ENCODE results near the gene ZBED1.
"Not testable (repeated sequence)": the region's sequence is repeated elsewhere in the genome, so short reads cannot be mapped to it uniquely, and the experiment has no call there.

ZBED1 gene

GRCh38 chrX:2520539-2520938 is 19.8 kb upstream of the ZBED1 start:
- Histone ChIP-seq H4K20me1 (ENCODE audit: low read depth, low read length) (no peaks in the 10 kb centered on the region), H3K4me2 (ENCODE audit: low read depth, low read length, poor library complexity, severe bottlenecking) (no peak overlapping the region), H3K27me3 (ENCODE audit: low read length) (no peaks in the 10 kb centered on the region), H3K9ac (ENCODE audit: low read length) (no peak overlapping the region), H2AFZ (ENCODE audit: low read depth, low read length, severe bottlenecking) (no peak overlapping the region), H3K9me2 (replicated peaks; ENCODE audit: insufficient read depth, low read length) (no peaks in the 10 kb centered on the region), H3K36me3 (ENCODE audit: low read length) (no peaks in the 10 kb centered on the region), H3K9me3 (ENCODE audit: insufficient read depth, low read length) (no peaks in the 10 kb centered on the region), H3K4me3 (ENCODE audit: insufficient read depth, low read length, poor library complexity, severe bottlenecking) (no peak overlapping the region), H3K79me2 (ENCODE audit: insufficient read depth, low read length) (no peaks in the 10 kb centered on the region), H3K27ac (ENCODE audit: low read depth, low read length) (peak overlapping the region; percentile 71), H3F3A (ENCODE audit: insufficient read depth) (peaks cover 19% of the 10 kb centered on the region)
- no peak for TF ChIP-seq CTCF (IDR thresholded peaks at IDR 0.05; ENCODE audit: insufficient read depth, low read length, poor library complexity, severe bottlenecking)
- TF ChIP-seq EZH2phosphoT487 (conservative IDR thresholded peaks at IDR 0.05; ENCODE audit: low read length) = no peak

GRCh38 chrX:2519638-2520037 is 18.9 kb upstream of the ZBED1 start:
- not testable (repeated sequence) for H3K79me2 ChIP-seq (ENCODE audit: insufficient read depth, low read length); H3K9ac ChIP-seq (ENCODE audit: low read length); H3K9me2 ChIP-seq (replicated peaks; ENCODE audit: insufficient read depth, low read length); H3K36me3 ChIP-seq (ENCODE audit: low read length); H3K9me3 ChIP-seq (ENCODE audit: insufficient read depth, low read length); H2AFZ ChIP-seq (ENCODE audit: low read depth, low read length, severe bottlenecking); H3K4me3 ChIP-seq (ENCODE audit: insufficient read depth, low read length, poor library complexity, severe bottlenecking); H3K4me2 ChIP-seq (ENCODE audit: low read depth, low read length, poor library complexity, severe bottlenecking); H4K20me1 ChIP-seq (ENCODE audit: low read depth, low read length); H3K27me3 ChIP-seq (ENCODE audit: low read length); H3K27ac ChIP-seq (ENCODE audit: low read depth, low read length)
- H3F3A ChIP-seq (ENCODE audit: insufficient read depth) = peaks cover 25% of the 10 kb centered on the region

GRCh38 chrX:2517055-2517454 is 16.3 kb upstream of the ZBED1 start:
- Histone ChIP-seq H3K4me2 (ENCODE audit: low read depth, low read length, poor library complexity, severe bottlenecking) (peak overlapping the region; percentile 94), H3K27ac (ENCODE audit: low read depth, low read length) (peak overlapping the region; percentile 96), H3K27me3 (ENCODE audit: low read length) (no peaks in the 10 kb centered on the region), H3K9ac (ENCODE audit: low read length) (peak overlapping the region; percentile 37; the same call in 1 of the 2 replicates), H2AFZ (ENCODE audit: low read depth, low read length, severe bottlenecking) (no peak overlapping the region), H3F3A (ENCODE audit: insufficient read depth) (peaks cover 32% of the 10 kb centered on the region), H3K36me3 (ENCODE audit: low read length) (no peaks in the 10 kb centered on the region), H3K79me2 (ENCODE audit: insufficient read depth, low read length) (no peaks in the 10 kb centered on the region), H3K4me3 (ENCODE audit: insufficient read depth, low read length, poor library complexity, severe bottlenecking) (peak overlapping the region; percentile 33), H3K9me2 (replicated peaks; ENCODE audit: insufficient read depth, low read length) (no peaks in the 10 kb centered on the region), H4K20me1 (ENCODE audit: low read depth, low read length) (no peaks in the 10 kb centered on the region), H3K9me3 (ENCODE audit: insufficient read depth, low read length) (no peaks in the 10 kb centered on the region)
- TF ChIP-seq CTCF (IDR thresholded peaks at IDR 0.05; ENCODE audit: insufficient read depth, low read length, poor library complexity, severe bottlenecking) = no peak
- TF ChIP-seq EZH2phosphoT487 (conservative IDR thresholded peaks at IDR 0.05; ENCODE audit: low read length) = no peak

- no peaks in the 10 kb centered on the region for H4K20me1 ChIP-seq (ENCODE audit: low read depth, low read length)
- peak overlapping the region; percentile 94 for H3K4me2 ChIP-seq (ENCODE audit: low read depth, low read length, poor library complexity, severe bottlenecking)
- no peaks in the 10 kb centered on the region for H3K9me2 ChIP-seq (replicated peaks; ENCODE audit: insufficient read depth, low read length)
- peak overlapping the region; percentile 96 for H3K27ac ChIP-seq (ENCODE audit: low read depth, low read length)
- H3K9ac ChIP-seq (ENCODE audit: low read length) = peak overlapping the region; percentile 37; the same call in 1 of the 2 replicates
- TF ChIP-seq CTCF (IDR thresholded peaks at IDR 0.05; ENCODE audit: insufficient read depth, low read length, poor library complexity, severe bottlenecking) = no peak
- peaks cover 32% of the 10 kb centered on the region for H3F3A ChIP-seq (ENCODE audit: insufficient read depth)
- no peak overlapping the region for H2AFZ ChIP-seq (ENCODE audit: low read depth, low read length, severe bottlenecking)
- H3K4me3 ChIP-seq (ENCODE audit: insufficient read depth, low read length, poor library complexity, severe bottlenecking) = peak overlapping the region; percentile 33
- no peaks in the 10 kb centered on the region for H3K27me3 ChIP-seq (ENCODE audit: low read length)
- no peaks in the 10 kb centered on the region for H3K36me3 ChIP-seq (ENCODE audit: low read length)
- H3K9me3 ChIP-seq (ENCODE audit: insufficient read depth, low read length) = no peaks in the 10 kb centered on the region
- no peaks in the 10 kb centered on the region for H3K79me2 ChIP-seq (ENCODE audit: insufficient read depth, low read length)
Observed at GRCh38 chrX:2516623-2517022, 15.8 kb upstream of the ZBED1 start.
